GM10248 (cell line): ENCODE measurements around the gene RPL36AL.
"Not testable (repeated sequence)": the region's sequence is repeated elsewhere in the genome, so short reads cannot be mapped to it uniquely, and the experiment has no call there.

Source experiments
- CTCF ChIA-PET: fragments of 300-600 bp; sonication (Branson Sonifier 250); formaldehyde crosslinking; extraction: SDS; loops from one replicate; lab custom pipeline; 2021; ENCODE audit warnings: antibody characterized with exemption; lab: Yijun Ruan, JAX
- POLR2A ChIA-PET: fragments of 350-650 bp; sonication (Branson Sonifier 250); formaldehyde crosslinking; extraction: SDS; loops from one replicate; lab custom pipeline; 2020; ENCODE audit warnings: antibody characterized with exemption; lab: Yijun Ruan, JAX
- DNase-seq: peaks from one replicate; pipeline ENCODE4 v3.0.0; 2012; ENCODE audit errors: extremely low spot score
- CTCF ChIP-seq: IDR thresholded peaks from 2 replicates; pipeline ENCODE4 v1.5.1; 2012; ENCODE audit warnings: mild to moderate bottlenecking, low read depth; ENCODE audit errors: extremely low read depth, missing control alignments, control extremely low read depth

The RPL36AL gene

GRCh38 chr14:49619730-49620129 is 696 bp downstream of the RPL36AL start:
- CTCF ChIA-PET, result interaction anchor here (1.1 to 7.5 kb wide), 11 partner anchors 9 to 243 kb away, joined by 3 to 76 read pairs (median 9); partner anchors contain the start of genes DNAAF2, LRR1 and RPS29
- POLR2A ChIA-PET, result interaction anchor here (0.7 to 2.5 kb wide), 16 partner anchors 10 to 464 kb away, joined by 3 to 16 read pairs (median 4); partner anchors contain the start of genes DNAAF2, LRR1, POLE2 and RPS29
- DNase-seq, result no peak
- no peak for TF ChIP-seq CTCF

GRCh38 chr14:49619273-49619672 is 1.2 kb downstream of the RPL36AL start:
- POLR2A ChIA-PET, result interaction anchor here (1.6 to 2.2 kb wide), 2 partner anchors 20 to 249 kb away, joined by 3 to 11 read pairs; partner anchors contain the start of gene LRR1
- CTCF ChIA-PET, result interaction anchor here (1.3 to 2.4 kb wide), 3 partner anchors 8 to 233 kb away, joined by 3 to 13 read pairs (median 4); no protein-coding TSS in a partner anchor
- DNase-seq, result not testable (repeated sequence)

- no peak for TF ChIP-seq CTCF
- ChIA-PET CTCF (interaction anchor here (1.0 kb wide), 1 partner anchor 31 kb away, joined by 3 read pairs; no protein-coding TSS in a partner anchor), POLR2A (interaction anchor here (0.7 kb wide), 1 partner anchor 360 kb away, joined by 4 read pairs; no protein-coding TSS in a partner anchor)
- DNase-seq, result no peak
These were observed 2.4 kb downstream of the RPL36AL start for GRCh38 chr14:49617852-49618519.

- DNase-seq, result no peak
- CTCF ChIA-PET, result interaction anchor here (0.8 kb wide), 1 partner anchor 10 kb away, joined by 3 read pairs; no protein-coding TSS in a partner anchor
- TF ChIP-seq CTCF, result no peak
- POLR2A ChIA-PET, result no interaction called here
These were observed 4.7 kb downstream of the RPL36AL start for GRCh38 chr14:49615776-49616175.

GRCh38 chr14:49614196-49614595 is 6.2 kb downstream of the RPL36AL start:
- TF ChIP-seq CTCF, result no peak
- DNase-seq, result no peak
- POLR2A ChIA-PET, result no interaction called here
- CTCF ChIA-PET, result no interaction called here

- ChIA-PET CTCF (interaction anchor here (1.3 to 2.6 kb wide), 3 partner anchors 8 to 25 kb away, joined by 5 to 13 read pairs (median 6); partner anchors contain the start of genes MGAT2 and RPL36AL), POLR2A (no interaction called here)
- DNase-seq, result no peak
These were observed 7.8 kb downstream of the RPL36AL start for GRCh38 chr14:49612671-49613070.

More at GRCh38 chr14:49612671-49613070, 7.8 kb downstream of the RPL36AL start:
- no peak for TF ChIP-seq CTCF
